Activated CD8-positive, alpha-beta T cell treated with anti-CD3 and anti-CD28 coated beads for 36 hours (primary cell): ENCODE results near the gene SPRR5. TPM values are rescaled to one million over a fixed set of nuclear protein-coding genes. Genes with fewer than 3 reads are reported as not detected.

Source experiments
- ATAC-seq: fragments of 200-7000 bp; cut with Tn5 transposase; one replicate; pipeline ENCODE4 v1.10.0; 2021; ENCODE audit warnings: mild to moderate bottlenecking, moderate library complexity
- CTCF ChIA-PET: fragments of 350-600 bp; sonication (Branson Sonifier 250); formaldehyde crosslinking; loops from one replicate; lab custom pipeline; 2021; ENCODE audit warnings: antibody characterized with exemption; lab: Charles Lee
- POLR2A ChIA-PET: fragments of 350-600 bp; sonication (Branson Sonifier 250); formaldehyde crosslinking; loops from one replicate; lab custom pipeline; 2021; ENCODE audit warnings: antibody characterized with exemption; lab: Charles Lee
- DNase-seq: peaks from one replicate; pipeline ENCODE4 v3.0.0-alpha.2; 2020
- H3K27ac Mint-ChIP-seq: one replicate; pipeline ENCODE4 v1.8.0; 2021; ENCODE audit warnings: mild to moderate bottlenecking, mixed read lengths
- H3K27me3 Mint-ChIP-seq: one replicate; pipeline ENCODE4 v1.8.0; 2021; ENCODE audit warnings: mixed read lengths
- H3K36me3 Mint-ChIP-seq: one replicate; pipeline ENCODE4 v1.8.0; 2021; ENCODE audit warnings: low read depth, mixed read lengths
- H3K4me1 Mint-ChIP-seq: one replicate; pipeline ENCODE4 v1.8.0; 2021; ENCODE audit warnings: low read depth, mixed read lengths
- H3K4me3 Mint-ChIP-seq: one replicate; pipeline ENCODE4 v1.8.0; 2021; ENCODE audit warnings: mild to moderate bottlenecking, moderate library complexity, mixed read lengths
- H3K9me3 Mint-ChIP-seq: one replicate; pipeline ENCODE4 v1.8.0; 2021; ENCODE audit warnings: mixed read lengths
- intact Hi-C: fragments of 100-400 bp; cut with micrococcal nuclease; formaldehyde crosslinking; loops from one replicate; pipeline ENCODE4 v1.10.0; 2022
- total RNA-seq, 2 experiments: library from RNA; stranded (reverse); gene quantifications; one replicate each; pipeline ENCODE4 v1.2.3, GENCODE V29; 2021
- TF ChIP-seq, protein P1 (sequence below): fragments of 200-600 bp; IDR thresholded peaks from one replicate; pipeline ENCODE4 v1.8.0; 2022; ENCODE audit warnings: antibody characterized with exemption, mild to moderate bottlenecking

Gene SPRR5
- total RNA-seq, 2 experiments from 2014 or later = not detected

DNA sequence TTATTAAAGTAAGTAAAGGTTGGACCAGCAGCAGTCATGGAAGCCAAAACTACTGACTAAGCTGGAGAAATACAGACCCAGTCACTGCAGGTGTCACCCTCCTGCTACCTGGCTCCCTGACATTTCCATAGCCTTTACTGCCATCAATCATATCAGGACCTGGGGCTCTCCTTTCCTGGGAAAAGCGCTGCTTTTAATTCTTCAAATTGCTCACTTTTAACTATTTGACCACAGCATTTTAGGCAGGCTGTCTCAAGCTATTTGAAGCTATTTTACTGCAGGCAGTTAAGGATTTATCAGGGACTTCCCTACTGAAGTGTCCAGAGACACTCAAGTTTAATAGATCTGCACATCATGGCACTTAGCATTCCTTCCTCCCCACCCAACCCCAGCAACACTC is 34.5 kb upstream of the SPRR5 start:
- Mint-ChIP-seq H3K4me1 (peaks cover 6% of the 10 kb centered on the region), H3K4me3 (no peak overlapping the region)
- intact Hi-C loops = no loop called here

DNA sequence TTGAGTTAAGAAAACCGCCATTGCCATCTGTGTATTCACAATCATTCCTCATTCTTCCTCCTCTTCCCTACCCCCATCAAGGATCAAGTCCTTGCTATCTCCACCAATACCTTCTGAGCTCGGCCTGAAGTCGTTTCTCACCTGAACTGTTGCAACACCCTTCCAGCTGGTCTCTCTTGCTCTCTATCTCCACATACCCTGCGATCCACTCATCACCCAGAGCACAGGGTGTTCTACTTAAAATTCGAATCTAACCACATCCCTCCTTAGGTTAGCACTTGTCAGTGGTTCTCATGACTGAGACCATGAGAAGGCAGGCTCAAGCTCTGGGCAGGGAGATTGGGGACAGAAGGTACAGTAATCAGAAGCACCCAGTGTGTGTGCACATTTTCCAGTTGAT is 34.1 kb upstream of the SPRR5 start:
- Mint-ChIP-seq H3K9me3 (no peaks in the 10 kb centered on the region), H3K4me3 (no peak overlapping the region), H3K4me1 (peaks cover 3% of the 10 kb centered on the region), H3K27me3 (peaks cover 35% of the 10 kb centered on the region), H3K36me3 (no peaks in the 10 kb centered on the region), H3K27ac (no peak overlapping the region)
- TF ChIP-seq, protein P1, sequence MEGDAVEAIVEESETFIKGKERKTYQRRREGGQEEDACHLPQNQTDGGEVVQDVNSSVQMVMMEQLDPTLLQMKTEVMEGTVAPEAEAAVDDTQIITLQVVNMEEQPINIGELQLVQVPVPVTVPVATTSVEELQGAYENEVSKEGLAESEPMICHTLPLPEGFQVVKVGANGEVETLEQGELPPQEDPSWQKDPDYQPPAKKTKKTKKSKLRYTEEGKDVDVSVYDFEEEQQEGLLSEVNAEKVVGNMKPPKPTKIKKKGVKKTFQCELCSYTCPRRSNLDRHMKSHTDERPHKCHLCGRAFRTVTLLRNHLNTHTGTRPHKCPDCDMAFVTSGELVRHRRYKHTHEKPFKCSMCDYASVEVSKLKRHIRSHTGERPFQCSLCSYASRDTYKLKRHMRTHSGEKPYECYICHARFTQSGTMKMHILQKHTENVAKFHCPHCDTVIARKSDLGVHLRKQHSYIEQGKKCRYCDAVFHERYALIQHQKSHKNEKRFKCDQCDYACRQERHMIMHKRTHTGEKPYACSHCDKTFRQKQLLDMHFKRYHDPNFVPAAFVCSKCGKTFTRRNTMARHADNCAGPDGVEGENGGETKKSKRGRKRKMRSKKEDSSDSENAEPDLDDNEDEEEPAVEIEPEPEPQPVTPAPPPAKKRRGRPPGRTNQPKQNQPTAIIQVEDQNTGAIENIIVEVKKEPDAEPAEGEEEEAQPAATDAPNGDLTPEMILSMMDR = no peak
- intact Hi-C loops = no loop called here
- CTCF ChIA-PET = interaction anchor here (2.1 kb wide), 1 partner anchor 13 kb away, joined by 7 read pairs; no protein-coding TSS in a partner anchor
- POLR2A ChIA-PET = no interaction called here
- no peak for ATAC-seq
- no peak for DNase-seq

More for the DNA sequence above, 34.5 kb upstream of the SPRR5 start:
- CTCF ChIA-PET = interaction anchor here (2.1 kb wide), 1 partner anchor 14 kb away, joined by 7 read pairs; no protein-coding TSS in a partner anchor
- Mint-ChIP-seq H3K9me3 (no peaks in the 10 kb centered on the region), H3K27me3 (peaks cover 36% of the 10 kb centered on the region), H3K27ac (no peak overlapping the region), H3K36me3 (no peaks in the 10 kb centered on the region)
- no peak for ATAC-seq
- no peak for DNase-seq
- POLR2A ChIA-PET = no interaction called here
- TF ChIP-seq, protein P1 = no peak

DNA sequence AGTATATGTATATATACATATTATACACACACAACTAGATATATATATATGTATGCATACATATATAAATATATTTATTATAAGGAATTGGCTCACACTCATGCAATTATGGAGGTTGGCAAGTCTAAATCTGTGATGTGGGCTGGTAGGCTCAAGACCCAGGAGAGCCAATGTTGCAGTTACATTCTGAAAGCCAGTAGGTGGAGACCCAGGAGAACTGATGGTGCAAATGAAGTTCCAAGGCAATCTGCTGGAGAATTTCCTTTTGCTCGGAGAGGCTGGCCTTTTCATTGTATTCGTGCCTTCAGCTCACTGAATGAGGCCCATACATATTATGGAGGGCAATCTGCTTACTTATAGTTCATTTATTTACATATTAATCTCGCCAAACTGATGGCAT is 29.2 kb upstream of the SPRR5 start:
- Mint-ChIP-seq H3K9me3 (no peaks in the 10 kb centered on the region), H3K36me3 (no peaks in the 10 kb centered on the region), H3K27ac (no peak overlapping the region), H3K27me3 (peaks cover 19% of the 10 kb centered on the region), H3K4me1 (no peaks in the 10 kb centered on the region), H3K4me3 (no peak overlapping the region)
- ATAC-seq = no peak
- intact Hi-C loops = no loop called here
- POLR2A ChIA-PET = no interaction called here
- TF ChIP-seq, protein P1 = no peak
- no peak for DNase-seq
- CTCF ChIA-PET = no interaction called here

DNA sequence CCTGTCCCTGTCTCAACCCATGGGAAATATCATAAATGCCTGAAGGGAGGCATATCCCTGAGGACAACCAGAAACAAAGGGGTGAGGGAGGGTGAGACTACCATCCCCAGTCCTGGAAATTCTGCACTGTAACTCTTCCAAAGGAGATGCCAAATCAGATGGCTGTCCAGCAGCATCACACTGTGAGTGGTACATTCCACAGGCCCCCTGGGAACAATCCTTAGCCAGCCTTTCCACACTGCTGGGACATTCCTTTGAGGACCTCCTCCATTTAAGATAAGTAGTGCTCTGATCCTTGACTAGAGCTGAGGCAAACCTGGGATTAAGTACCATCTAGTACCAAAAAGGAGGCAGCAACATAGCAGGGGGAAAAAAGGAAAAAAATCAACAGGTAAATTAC is 27.9 kb upstream of the SPRR5 start:
- CTCF ChIA-PET = no interaction called here
- intact Hi-C loops = no loop called here

DNA sequence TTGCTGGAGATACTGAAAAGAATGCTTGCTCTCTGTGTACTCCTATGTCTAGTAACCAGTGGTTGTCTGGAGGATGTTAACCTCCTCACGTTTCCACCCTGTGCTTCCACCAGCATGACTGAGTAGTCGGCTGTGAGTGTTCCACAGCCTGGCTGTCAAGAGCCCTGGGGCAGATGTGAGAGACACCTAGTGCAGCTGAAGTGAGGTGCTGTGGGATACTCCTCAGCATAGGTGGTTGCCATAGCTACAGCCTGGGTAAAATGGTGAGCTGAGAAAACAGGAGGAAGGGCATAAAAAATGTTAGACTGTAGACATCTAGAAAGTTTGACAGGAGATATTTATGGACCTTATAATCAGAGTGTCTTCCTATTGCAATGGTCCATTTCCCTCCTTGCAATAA is 22.8 kb upstream of the SPRR5 start:
- TF ChIP-seq, protein P1 = no peak
- Mint-ChIP-seq H3K36me3 (no peaks in the 10 kb centered on the region), H3K4me1 (no peaks in the 10 kb centered on the region), H3K27me3 (peaks cover 11% of the 10 kb centered on the region), H3K27ac (no peak overlapping the region), H3K9me3 (no peaks in the 10 kb centered on the region), H3K4me3 (no peak overlapping the region)
- POLR2A ChIA-PET = no interaction called here
- DNase-seq (no peak), ATAC-seq (no peak)
- intact Hi-C loops = no loop called here
- CTCF ChIA-PET = no interaction called here

More for the DNA sequence above, 27.9 kb upstream of the SPRR5 start:
- Mint-ChIP-seq H3K27me3 (peaks cover 16% of the 10 kb centered on the region), H3K27ac (no peak overlapping the region), H3K4me1 (no peaks in the 10 kb centered on the region), H3K36me3 (no peaks in the 10 kb centered on the region), H3K9me3 (no peaks in the 10 kb centered on the region), H3K4me3 (no peak overlapping the region)
- POLR2A ChIA-PET = no interaction called here
- TF ChIP-seq, protein P1 = no peak
- ATAC-seq (no peak), DNase-seq (no peak)
